WERI-Rb-1 (cell line): ENCODE results near the gene DEFB113.

Experiments used
- DNase-seq: peaks from one replicate; pipeline ENCODE4 v3.0.0-alpha.2; 2020
- H3K27ac ChIP-seq: fragments of 250-450 bp; sonication (Bioruptor Pico); 2 replicates; pipeline ENCODE4 v1.5.1; 2020; ENCODE audit warnings: mild to moderate bottlenecking, moderate library complexity
- H3K27me3 ChIP-seq: fragments of 250-450 bp; sonication (Bioruptor Pico); 2 replicates; pipeline ENCODE4 v1.5.1; 2021; ENCODE audit warnings: mild to moderate bottlenecking, low read depth, moderate library complexity; ENCODE audit not compliant: insufficient read depth, severe bottlenecking
- H3K36me3 ChIP-seq: fragments of 250-450 bp; sonication (Bioruptor Pico); 2 replicates; pipeline ENCODE4 v1.5.1; 2020; ENCODE audit warnings: mild to moderate bottlenecking, moderate library complexity
- H3K4me3 ChIP-seq: 2 replicates; pipeline ENCODE4 v1.5.1; 2011; ENCODE audit warnings: low read depth, mild to moderate bottlenecking, control low read depth, low read length
- H3K9me3 ChIP-seq: fragments of 250-450 bp; sonication (Bioruptor Pico); 2 replicates; pipeline ENCODE4 v1.5.1; 2021; ENCODE audit warnings: mild to moderate bottlenecking, moderate library complexity; ENCODE audit not compliant: severe bottlenecking
- TF ChIP-seq, protein P1 (sequence below): IDR thresholded peaks from 2 replicates; pipeline ENCODE4 v1.5.1; 2011; ENCODE audit warnings: low read depth, mild to moderate bottlenecking, control low read depth, inconsistent platforms, low read length

The DEFB113 gene

GRCh38 chr6:49935387-49935786 lies 34.0 kb downstream of the DEFB113 start:
- TF ChIP-seq, protein P1, sequence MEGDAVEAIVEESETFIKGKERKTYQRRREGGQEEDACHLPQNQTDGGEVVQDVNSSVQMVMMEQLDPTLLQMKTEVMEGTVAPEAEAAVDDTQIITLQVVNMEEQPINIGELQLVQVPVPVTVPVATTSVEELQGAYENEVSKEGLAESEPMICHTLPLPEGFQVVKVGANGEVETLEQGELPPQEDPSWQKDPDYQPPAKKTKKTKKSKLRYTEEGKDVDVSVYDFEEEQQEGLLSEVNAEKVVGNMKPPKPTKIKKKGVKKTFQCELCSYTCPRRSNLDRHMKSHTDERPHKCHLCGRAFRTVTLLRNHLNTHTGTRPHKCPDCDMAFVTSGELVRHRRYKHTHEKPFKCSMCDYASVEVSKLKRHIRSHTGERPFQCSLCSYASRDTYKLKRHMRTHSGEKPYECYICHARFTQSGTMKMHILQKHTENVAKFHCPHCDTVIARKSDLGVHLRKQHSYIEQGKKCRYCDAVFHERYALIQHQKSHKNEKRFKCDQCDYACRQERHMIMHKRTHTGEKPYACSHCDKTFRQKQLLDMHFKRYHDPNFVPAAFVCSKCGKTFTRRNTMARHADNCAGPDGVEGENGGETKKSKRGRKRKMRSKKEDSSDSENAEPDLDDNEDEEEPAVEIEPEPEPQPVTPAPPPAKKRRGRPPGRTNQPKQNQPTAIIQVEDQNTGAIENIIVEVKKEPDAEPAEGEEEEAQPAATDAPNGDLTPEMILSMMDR = no peak

GRCh38 chr6:49934770-49935169 lies 34.7 kb downstream of the DEFB113 start:
- TF ChIP-seq, protein P1 = no peak

More at GRCh38 chr6:49935387-49935786, 34.0 kb downstream of the DEFB113 start:
- Histone ChIP-seq H3K4me3 (no peak overlapping the region), H3K9me3 (no peaks in the 10 kb centered on the region), H3K27me3 (no peaks in the 10 kb centered on the region), H3K27ac (no peak overlapping the region), H3K36me3 (no peaks in the 10 kb centered on the region)
- no peak for DNase-seq

GRCh38 chr6:49933526-49933925 lies 35.9 kb downstream of the DEFB113 start:
- H3K36me3 ChIP-seq = no peaks in the 10 kb centered on the region
- TF ChIP-seq, protein P1 = no peak
- H3K9me3 ChIP-seq = no peaks in the 10 kb centered on the region
- no peak overlapping the region for H3K4me3 ChIP-seq
- no peak overlapping the region for H3K27ac ChIP-seq
- H3K27me3 ChIP-seq = no peaks in the 10 kb centered on the region
- DNase-seq = no peak

More at GRCh38 chr6:49934770-49935169, 34.7 kb downstream of the DEFB113 start:
- H3K27me3 ChIP-seq = no peaks in the 10 kb centered on the region
- DNase-seq = no peak
- H3K9me3 ChIP-seq = no peaks in the 10 kb centered on the region
- no peak overlapping the region for H3K27ac ChIP-seq
- H3K36me3 ChIP-seq = no peaks in the 10 kb centered on the region
- H3K4me3 ChIP-seq = no peak overlapping the region

DNA sequence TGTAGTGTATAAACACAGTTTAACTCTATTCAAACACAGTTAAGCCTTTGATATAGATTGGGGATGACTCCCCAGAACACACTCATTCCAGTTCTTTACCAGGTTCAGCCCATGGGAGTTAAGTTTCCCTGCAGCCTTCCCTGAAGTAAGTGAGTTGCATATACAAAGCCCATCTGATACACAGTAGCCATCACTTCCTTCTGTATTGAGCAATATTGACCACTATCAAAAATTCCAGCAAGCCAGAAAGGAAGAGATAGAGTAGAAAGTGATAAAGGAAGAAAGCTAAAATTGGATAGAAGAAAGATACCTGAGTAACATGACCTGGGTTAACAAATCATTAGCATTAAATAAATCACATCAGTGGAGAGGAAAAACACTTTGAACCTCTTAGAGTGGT lies 40.1 kb downstream of the DEFB113 start:
- no peak for DNase-seq
- Histone ChIP-seq H3K36me3 (no peaks in the 10 kb centered on the region), H3K27me3 (no peaks in the 10 kb centered on the region), H3K27ac (no peak overlapping the region), H3K4me3 (no peak overlapping the region), H3K9me3 (no peaks in the 10 kb centered on the region)
- TF ChIP-seq, protein P1 = no peak

DNA sequence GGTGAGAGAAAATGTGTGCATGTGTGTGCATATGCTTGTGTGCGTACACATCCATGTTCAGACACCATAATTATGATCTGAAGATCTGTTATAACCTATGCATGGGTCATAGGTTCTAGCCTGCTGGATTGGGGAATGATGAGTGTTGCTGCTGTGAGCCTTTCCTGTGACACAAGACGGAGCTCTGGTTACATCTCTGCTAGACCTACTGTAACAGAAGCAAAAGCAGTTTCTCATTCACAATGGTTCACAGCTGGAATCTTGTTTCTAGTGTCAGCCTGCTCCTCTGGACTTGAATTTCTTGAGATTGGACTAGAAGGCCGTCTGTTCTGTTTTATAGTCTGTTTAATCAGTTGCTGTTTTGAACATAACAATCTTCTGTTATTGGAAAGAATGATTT lies 45.6 kb downstream of the DEFB113 start:
- H3K27me3 ChIP-seq = no peaks in the 10 kb centered on the region
- DNase-seq = no peak
- no peak overlapping the region for H3K4me3 ChIP-seq
- H3K9me3 ChIP-seq = no peaks in the 10 kb centered on the region
- no peak overlapping the region for H3K27ac ChIP-seq
- H3K36me3 ChIP-seq = no peaks in the 10 kb centered on the region
- TF ChIP-seq, protein P1 = no peak

GRCh38 chr6:49919935-49920644 lies 49.3 kb downstream of the DEFB113 start:
- H3K36me3 ChIP-seq = no peaks in the 10 kb centered on the region
- no peak overlapping the region for H3K4me3 ChIP-seq
- H3K27me3 ChIP-seq = no peaks in the 10 kb centered on the region
- no peaks in the 10 kb centered on the region for H3K9me3 ChIP-seq
- no peak for DNase-seq
- no peak overlapping the region for H3K27ac ChIP-seq
- TF ChIP-seq, protein P1 = no peak
